HG03097 (cell line): ENCODE measurements around the gene TMEM209.
A peak's percentile ranks its signal among the peaks of the same experiment; 100 is the strongest.
"Not testable (repeated sequence)": the region's sequence is repeated elsewhere in the genome, so short reads cannot be mapped to it uniquely, and the experiment has no call there.

ENCODE experiments used
- ATAC-seq: cut with Tn5 transposase; IDR thresholded peaks from one replicate; pipeline ENCODE4 v1.9.1; 2021; ENCODE audit not compliant: unreplicated experiment, low FRiP score

Gene TMEM209

GRCh38 chr7:130205084-130205947 lies at the start of gene TMEM209:
TMEM209 (minus strand) TSS chr7:130205406; CDS start chr7:130205375, 31 bp downstream.
- peak; percentile 96 for ATAC-seq

GRCh38 chr7:130254555-130254954 lies 49.3 kb upstream of the TMEM209 start:
- ATAC-seq, result no peak

DNA sequence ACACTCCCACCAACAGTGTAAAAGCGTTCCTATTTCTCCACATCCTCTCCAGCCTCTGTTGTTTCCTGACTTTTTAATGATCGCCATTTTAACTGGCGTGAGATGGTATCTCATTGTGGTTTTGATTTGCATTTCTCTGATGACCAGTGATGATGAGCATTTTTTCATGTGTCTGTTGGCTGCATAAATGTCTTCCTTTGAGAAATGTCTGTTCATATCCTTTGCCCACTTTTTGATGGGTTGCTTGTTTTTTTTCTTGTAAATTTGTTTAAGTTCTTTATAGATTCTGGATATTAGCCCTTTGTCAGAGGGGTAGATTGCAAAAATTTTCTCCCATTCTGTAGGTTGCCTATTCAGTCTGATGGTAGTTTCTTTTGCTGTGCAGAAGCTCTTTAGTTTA lies 44.4 kb upstream of the TMEM209 start:
- not testable (repeated sequence) for ATAC-seq

GRCh38 chr7:130248842-130249241 lies 43.6 kb upstream of the TMEM209 start:
- ATAC-seq, result not testable (repeated sequence)

- ATAC-seq, result not testable (repeated sequence)
Observed at GRCh38 chr7:130246491-130246890, 41.3 kb upstream of the TMEM209 start.

- not testable (repeated sequence) for ATAC-seq
Observed at GRCh38 chr7:130243486-130243885, 38.3 kb upstream of the TMEM209 start.

- ATAC-seq, result no peak
Observed at GRCh38 chr7:130242198-130243014, 37.2 kb upstream of the TMEM209 start.

GRCh38 chr7:130240240-130240639 lies 35.0 kb upstream of the TMEM209 start:
- ATAC-seq, result no peak

DNA sequence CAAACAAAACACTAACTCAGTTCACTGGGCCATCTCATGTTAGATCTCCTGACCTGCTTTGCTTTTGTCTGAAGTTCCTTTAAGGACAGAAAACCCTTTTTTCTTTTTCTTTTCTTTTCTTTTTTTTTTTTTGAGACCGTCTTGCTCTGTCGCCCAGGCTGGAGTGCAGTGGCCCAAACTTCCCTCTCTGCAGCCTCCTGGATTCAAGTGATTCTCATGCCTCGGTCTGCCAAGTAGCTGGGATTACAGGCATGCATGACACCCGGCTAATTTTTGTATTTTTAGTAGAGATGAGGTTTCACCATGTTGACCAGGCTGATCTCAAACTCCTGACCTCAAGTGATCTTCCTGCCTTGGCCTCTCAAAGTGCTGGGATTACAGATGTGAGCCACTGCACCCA lies 31.2 kb upstream of the TMEM209 start:
- ATAC-seq, result not testable (repeated sequence)

- no peak for ATAC-seq
Observed at GRCh38 chr7:130234078-130234477, 28.9 kb upstream of the TMEM209 start.

- ATAC-seq, result no peak
Observed at GRCh38 chr7:130232209-130232608, 27.0 kb upstream of the TMEM209 start.

DNA sequence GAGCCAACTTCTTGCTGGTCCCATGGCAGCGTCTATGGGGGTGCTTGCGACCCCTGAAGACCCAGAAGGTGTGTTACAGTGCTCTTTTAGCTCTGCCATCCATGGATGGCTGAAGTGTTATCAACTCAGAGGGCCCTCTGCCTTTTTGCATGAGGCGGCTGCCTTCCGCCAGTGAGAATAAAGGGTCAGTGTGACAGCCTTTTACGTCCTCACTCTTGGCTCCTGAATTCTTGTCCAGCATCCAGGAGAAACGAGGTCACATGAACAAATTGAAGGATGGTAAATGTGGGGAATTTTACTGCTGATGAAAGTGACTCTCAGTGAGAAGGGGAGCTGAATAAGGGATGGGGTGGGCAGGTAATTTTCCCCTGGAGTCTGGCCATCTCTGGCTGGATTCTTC lies 26.6 kb upstream of the TMEM209 start:
- ATAC-seq, result no peak

- ATAC-seq, result not testable (repeated sequence)
Observed at GRCh38 chr7:130229981-130230380, 24.8 kb upstream of the TMEM209 start.

GRCh38 chr7:130228840-130229502 lies 23.8 kb upstream of the TMEM209 start:
- ATAC-seq, result no peak

- no peak for ATAC-seq
Observed at GRCh38 chr7:130227883-130228575, 22.8 kb upstream of the TMEM209 start.

DNA sequence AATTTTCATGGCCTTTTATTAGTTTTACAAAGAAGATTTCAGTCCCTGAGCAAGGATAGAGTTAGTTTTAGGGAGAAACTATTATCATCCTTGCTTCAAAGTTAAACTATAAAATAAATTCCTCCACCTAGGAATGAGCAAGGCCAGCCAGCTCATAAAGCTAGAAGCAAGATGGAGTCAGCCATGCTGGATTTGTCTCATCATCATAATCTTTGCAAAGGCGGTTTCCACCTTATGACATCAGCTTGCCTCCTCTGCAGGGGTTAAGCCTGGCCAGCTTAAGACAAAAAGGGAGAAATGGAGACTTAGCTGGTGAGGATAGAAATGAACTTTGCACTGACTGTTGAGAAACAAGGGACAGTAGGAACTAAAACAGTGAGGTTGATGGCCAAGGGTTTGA lies 21.1 kb upstream of the TMEM209 start:
- ATAC-seq, result no peak

DNA sequence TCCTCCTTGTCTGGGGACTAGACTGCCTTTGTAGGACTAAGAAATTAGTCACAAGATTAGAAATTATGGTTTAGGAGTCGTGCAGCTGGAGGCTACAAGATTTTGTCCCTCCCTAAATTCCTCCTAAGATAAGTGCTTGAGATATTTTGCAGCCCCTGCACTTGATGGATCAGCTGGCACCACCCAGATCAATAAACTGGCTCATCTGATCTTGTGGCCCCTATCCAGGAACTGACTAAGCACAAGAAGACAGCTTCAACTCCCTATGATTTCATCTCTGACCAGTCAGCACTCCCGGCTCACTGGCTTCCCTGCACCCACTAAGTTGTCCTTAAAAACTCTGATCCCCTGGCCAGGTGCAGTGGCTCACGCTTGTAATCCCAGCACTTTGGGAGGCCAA lies 19.7 kb upstream of the TMEM209 start:
- not testable (repeated sequence) for ATAC-seq

DNA sequence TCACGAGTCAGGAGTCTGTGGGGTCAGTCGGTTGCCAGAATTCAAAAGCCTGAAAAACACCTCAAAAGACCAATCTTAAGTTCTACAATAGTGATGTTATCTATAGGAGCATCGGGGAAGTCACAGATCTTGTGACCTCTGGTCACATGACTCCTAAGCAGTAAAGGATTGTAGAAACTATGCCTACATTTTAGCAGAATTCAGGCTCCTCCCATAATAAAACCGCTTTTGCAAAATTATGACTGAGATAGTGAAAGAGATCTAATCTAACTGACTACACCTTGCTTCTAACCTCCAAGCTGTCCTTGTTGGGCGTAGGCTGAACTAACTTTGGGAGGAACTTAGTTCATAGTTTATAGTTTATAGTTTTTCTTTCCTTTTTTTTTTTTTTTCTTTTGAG lies 19.0 kb upstream of the TMEM209 start:
- no peak for ATAC-seq

DNA sequence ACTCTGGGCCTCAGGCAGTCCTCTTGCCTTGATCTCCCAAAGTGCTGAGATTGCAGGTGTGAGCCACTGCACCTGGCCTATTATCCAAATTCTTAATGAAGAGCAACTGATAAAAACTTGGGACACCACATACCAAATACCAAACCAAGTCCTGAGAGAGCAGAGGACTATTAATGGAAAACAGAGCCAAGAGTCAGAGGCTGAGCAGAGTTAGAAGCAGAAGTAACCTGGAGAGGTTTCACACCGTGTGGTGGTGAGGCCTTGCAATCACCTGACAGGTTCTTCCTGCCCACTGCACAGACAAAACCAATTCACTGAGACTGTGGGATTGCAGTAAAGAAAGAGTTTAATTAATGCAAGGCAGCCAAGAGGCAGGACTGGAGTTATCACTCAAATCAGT lies 18.4 kb upstream of the TMEM209 start:
- no peak for ATAC-seq

GRCh38 chr7:130221746-130222145 lies 16.5 kb upstream of the TMEM209 start:
- no peak for ATAC-seq
